Skeletal muscle tissue (tissue), 4 donors: ENCODE measurements around the gene INO80E. TPM values are rescaled to one million over a fixed set of nuclear protein-coding genes. Genes with fewer than 3 reads are reported as not detected.
A peak's percentile ranks its signal among the peaks of the same experiment; 100 is the strongest.
"Not testable (repeated sequence)": the region's sequence is repeated elsewhere in the genome, so short reads cannot be mapped to it uniquely, and the experiment has no call there.

Experiments
- H3K27ac ChIP-seq: one replicate; pipeline ENCODE4 v1.7.0; 2013; ENCODE audit warnings: mild to moderate bottlenecking, low read depth, low read length, inconsistent platforms
- H3K27me3 ChIP-seq, 3 donors: one replicate each; pipeline ENCODE4 v1.7.0; 2013; ENCODE audit warnings: low read length in 3 of 3; ENCODE audit not compliant: control insufficient read depth in 3 of 3, insufficient read depth in 3 of 3
- H3K36me3 ChIP-seq, 3 donors: one replicate each; pipeline ENCODE4 v1.7.0; 2013; ENCODE audit warnings: low read length in 3 of 3; ENCODE audit not compliant: control insufficient read depth in 3 of 3, insufficient read depth in 3 of 3
- H3K4me1 ChIP-seq, 3 donors: one replicate each; pipeline ENCODE4 v1.7.0; 2013; ENCODE audit warnings: low read length in 3 of 3, mild to moderate bottlenecking in 3 of 3; ENCODE audit not compliant: control insufficient read depth in 3 of 3, insufficient read depth in 3 of 3
- H3K4me3 ChIP-seq, 3 donors: one replicate each; pipeline ENCODE4 v1.7.0; 2013; ENCODE audit warnings: low read length in 3 of 3
- H3K9ac ChIP-seq, 3 donors: one replicate each; pipeline ENCODE4 v1.7.0; 2013; ENCODE audit warnings: low read length in 3 of 3, mild to moderate bottlenecking in 3 of 3, moderate library complexity in 2 of 3, low read depth in 1 of 3
- H3K9me3 ChIP-seq, 3 donors: one replicate each; pipeline ENCODE4 v1.7.0; 2013; ENCODE audit warnings: low read length in 3 of 3; ENCODE audit not compliant: control insufficient read depth in 3 of 3
- total RNA-seq: library from RNA; depleted of rRNA; stranded (reverse); fragments of >200 nt; gene quantifications from one replicate; pipeline ENCODE4 v1.2.3, GENCODE V29; 2014
- donor health status: Osteomylitis.

Gene INO80E
- total RNA-seq, 1 donor from 2014 or later, result 12.5 TPM

DNA sequence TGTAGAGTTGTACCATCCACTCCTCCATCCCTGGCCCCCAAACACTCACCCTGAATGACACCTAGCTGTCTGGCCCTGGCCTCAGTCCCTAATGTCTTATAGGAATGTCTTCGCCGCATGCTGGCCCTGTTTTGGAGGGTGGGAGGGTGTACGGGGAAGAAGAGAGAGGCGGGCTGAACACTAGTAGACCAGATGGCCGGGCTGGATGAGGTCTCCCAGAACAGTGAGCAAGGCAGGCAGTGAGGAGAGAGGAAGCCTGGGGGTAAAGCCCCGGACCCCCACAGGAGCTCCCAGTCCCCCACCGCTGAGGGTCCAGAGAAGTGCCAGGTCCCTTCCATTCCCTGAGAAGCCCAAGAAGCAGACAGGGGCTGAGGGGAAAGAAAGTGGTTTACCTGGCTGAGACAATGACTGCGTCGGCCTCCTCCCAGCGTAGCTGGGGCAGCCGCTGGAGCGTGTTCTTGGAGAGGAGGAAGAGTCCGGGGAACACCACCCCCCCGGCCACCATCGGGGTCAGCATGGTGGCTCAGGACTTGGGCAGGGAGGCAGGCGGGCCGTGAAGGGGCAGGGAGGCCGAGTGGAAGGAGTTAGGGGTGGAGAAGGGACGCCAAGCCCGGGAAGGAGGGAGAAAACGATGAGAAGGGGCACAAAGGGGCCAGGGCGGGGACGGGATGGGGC lies 34.1 kb downstream of the INO80E start:
- Histone ChIP-seq H3K4me3 (no peak overlapping the region), H3K36me3 (no peaks in the 10 kb centered on the region)

GRCh38 chr16:30030841-30031413 lies 34.9 kb downstream of the INO80E start, which contains the start of gene TLCD3B:
Gene TLCD3B (minus strand): TSS chr16:30031271. CDS start chr16:30030527, 744 bp downstream.
- peak within 1 kb of the TSS in 1 of 3 donors; percentile 8 for H3K9ac ChIP-seq
- H3K36me3 ChIP-seq, result no peaks in the 10 kb centered on the region
- H3K4me1 ChIP-seq, result peaks cover 15 to 28% (median 18%) of the 10 kb centered on the region in 3 donors
- H3K27ac ChIP-seq, result no peak within 1 kb of the TSS
- no peaks in the 10 kb centered on the region for H3K9me3 ChIP-seq
- no peak within 1 kb of the TSS for H3K4me3 ChIP-seq
- H3K27me3 ChIP-seq, result peaks cover 42 to 61% (median 55%) of the 10 kb centered on the region in 3 donors

More for the DNA sequence above, 34.1 kb downstream of the INO80E start:
- Histone ChIP-seq H3K27ac (no peak overlapping the region), H3K9ac (no peak overlapping the region), H3K4me1 (peaks cover 15 to 28% (median 18%) of the 10 kb centered on the region in 3 donors), H3K9me3 (no peaks in the 10 kb centered on the region), H3K27me3 (peaks cover 46 to 66% (median 58%) of the 10 kb centered on the region in 3 donors)

DNA sequence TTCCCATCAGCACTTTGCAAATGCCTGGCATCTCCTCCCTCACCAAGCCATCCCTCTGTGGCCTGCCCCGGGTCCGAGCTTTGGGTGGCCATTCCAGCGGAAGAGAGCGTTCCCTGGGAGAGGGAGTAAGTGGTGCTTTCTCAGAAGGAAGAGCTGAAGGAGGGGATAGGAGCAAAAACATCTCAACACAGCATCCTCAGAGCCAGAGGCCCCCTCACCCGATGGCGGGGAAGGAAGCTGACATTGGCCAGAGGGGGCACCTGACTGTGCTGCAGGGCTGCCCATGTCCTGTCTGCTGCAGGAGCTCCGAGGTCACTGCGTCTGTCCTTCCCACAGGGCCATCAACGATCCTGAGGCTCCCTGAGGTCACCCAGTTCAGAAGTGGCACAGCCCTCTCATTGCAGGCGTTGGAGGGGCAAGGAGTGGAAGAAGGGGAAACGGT lies 35.5 kb downstream of the INO80E start:
- Histone ChIP-seq H3K27ac (no peak overlapping the region), H3K27me3 (peaks cover 42 to 60% (median 54%) of the 10 kb centered on the region in 3 donors), H3K4me3 (no peak overlapping the region), H3K36me3 (no peaks in the 10 kb centered on the region), H3K9me3 (no peaks in the 10 kb centered on the region), H3K4me1 (peaks cover 15 to 28% (median 18%) of the 10 kb centered on the region in 3 donors), H3K9ac (peak overlapping the region in 1 of 3 donors; percentile 8)

DNA sequence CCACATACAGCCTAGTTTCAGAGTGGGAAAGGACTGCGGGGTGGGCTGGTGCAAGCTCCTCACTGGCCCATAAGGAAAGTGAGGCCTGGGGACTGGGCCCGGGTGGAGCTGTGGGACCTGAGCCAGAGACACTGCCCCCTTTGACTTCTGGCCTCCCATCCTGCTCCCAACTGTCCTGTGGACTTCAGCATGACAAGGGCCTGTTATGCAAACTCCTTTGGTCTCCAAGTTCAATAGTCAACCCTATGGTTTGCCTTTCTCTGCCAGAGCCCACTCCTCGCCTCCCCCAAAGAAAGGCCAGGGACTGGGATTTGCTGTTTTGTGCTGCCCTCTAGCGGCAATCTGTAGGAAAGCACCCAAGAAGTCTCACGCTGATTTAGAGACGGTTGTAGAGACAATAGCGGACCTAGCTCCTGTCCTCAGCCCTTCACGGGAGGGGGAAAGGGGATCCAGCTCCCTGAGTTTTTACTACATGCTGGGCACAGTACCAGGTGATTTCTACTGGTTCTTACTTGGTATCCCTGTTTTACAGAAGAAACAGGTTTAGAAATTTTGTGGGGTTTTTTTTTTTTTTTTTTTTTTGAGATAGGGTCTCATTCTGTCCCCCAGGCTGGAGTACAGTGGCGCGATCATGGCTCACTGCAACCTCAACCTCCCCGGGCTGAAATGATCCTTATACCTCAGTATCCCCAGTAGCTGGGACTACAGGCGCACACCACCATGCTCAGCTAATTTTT lies 36.2 kb downstream of the INO80E start:
- peaks cover 35 to 56% (median 50%) of the 10 kb centered on the region in 3 donors for H3K27me3 ChIP-seq

GRCh38 chr16:30033270-30033669 lies 37.2 kb downstream of the INO80E start:
- Histone ChIP-seq H3K36me3 (no peaks in the 10 kb centered on the region), H3K4me1 (peaks cover 15 to 22% (median 16%) of the 10 kb centered on the region in 3 donors), H3K9ac (no peak overlapping the region), H3K9me3 (no peaks in the 10 kb centered on the region), H3K27ac (no peak overlapping the region), H3K27me3 (peaks cover 32 to 50% (median 45%) of the 10 kb centered on the region in 3 donors), H3K4me3 (no peak overlapping the region)

More for the DNA sequence above, 36.2 kb downstream of the INO80E start:
- H3K9me3 ChIP-seq, result no peaks in the 10 kb centered on the region
- H3K36me3 ChIP-seq, result no peaks in the 10 kb centered on the region
- H3K9ac ChIP-seq, result no peak overlapping the region
- peaks cover 15 to 28% (median 18%) of the 10 kb centered on the region in 3 donors for H3K4me1 ChIP-seq
- no peak overlapping the region for H3K27ac ChIP-seq
- no peak overlapping the region for H3K4me3 ChIP-seq

- Histone ChIP-seq H3K36me3 (no peaks in the 10 kb centered on the region), H3K27ac (no peak overlapping the region), H3K27me3 (peaks cover under 1 to 7% (median 2%) of the 10 kb centered on the region in 3 donors), H3K9me3 (no peaks in the 10 kb centered on the region), H3K9ac (no peak overlapping the region), H3K4me3 (no peak overlapping the region), H3K4me1 (peaks cover 0 to 2% (median 0%) of the 10 kb centered on the region in 3 donors)
Observed at GRCh38 chr16:30040221-30040620, 44.2 kb downstream of the INO80E start.

DNA sequence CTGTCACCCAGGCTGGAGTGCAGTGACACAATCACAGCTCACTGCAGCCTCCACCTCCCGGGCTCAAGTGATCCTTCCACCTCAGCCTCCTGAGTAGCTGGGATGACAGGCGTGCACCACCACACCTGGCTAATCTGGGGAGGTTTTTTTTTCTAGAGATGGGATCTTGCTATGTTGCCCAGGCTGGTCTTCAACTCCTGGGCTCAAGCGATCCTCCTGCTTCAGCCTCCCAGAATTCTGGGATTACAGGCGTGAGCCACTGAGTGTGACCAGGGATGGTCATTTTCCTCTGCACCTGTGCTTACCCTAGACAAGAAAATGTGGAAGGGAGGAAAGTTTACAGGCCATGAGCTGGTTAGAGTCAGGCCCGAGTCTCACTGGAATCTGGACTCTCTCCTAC lies 44.6 kb downstream of the INO80E start:
- H3K4me3 ChIP-seq, H3K27me3 ChIP-seq, H3K9me3 ChIP-seq, H3K36me3 ChIP-seq, H3K4me1 ChIP-seq, H3K27ac ChIP-seq, H3K9ac ChIP-seq: not testable (repeated sequence)

DNA sequence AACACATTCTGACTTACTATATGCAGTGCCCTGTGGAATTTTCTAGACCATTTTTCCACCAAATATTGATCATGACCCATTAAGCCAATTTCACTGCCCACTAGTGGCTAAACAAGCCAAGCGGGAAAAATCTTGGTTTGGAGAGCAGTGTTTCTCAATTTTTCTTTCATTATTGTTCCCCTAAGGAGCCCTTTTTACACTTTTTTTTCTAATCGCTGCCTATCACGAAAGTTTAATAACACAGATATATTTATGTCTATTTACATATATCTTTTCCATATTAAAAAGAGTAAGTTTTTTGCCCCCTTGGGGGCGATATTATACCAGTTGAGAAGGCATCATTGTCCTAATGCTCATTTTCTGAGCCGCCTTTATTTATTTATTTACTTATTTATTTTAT lies 45.8 kb downstream of the INO80E start:
- Histone ChIP-seq H3K27ac (no peak overlapping the region), H3K9me3 (no peaks in the 10 kb centered on the region), H3K4me1 (peaks cover 0 to 2% (median 0%) of the 10 kb centered on the region in 3 donors), H3K27me3 (peaks cover 0 to 4% (median 0%) of the 10 kb centered on the region in 3 donors), H3K36me3 (no peaks in the 10 kb centered on the region), H3K9ac (no peak overlapping the region), H3K4me3 (no peak overlapping the region)

GRCh38 chr16:30046178-30046577 lies 50.1 kb downstream of the INO80E start:
- no peaks in the 10 kb centered on the region for H3K9me3 ChIP-seq
- no peak overlapping the region for H3K9ac ChIP-seq
- H3K27me3 ChIP-seq, result peaks cover 0 to 4% (median 0%) of the 10 kb centered on the region in 3 donors
- H3K4me3 ChIP-seq, result no peak overlapping the region
- no peak overlapping the region for H3K27ac ChIP-seq
- H3K36me3 ChIP-seq, result no peaks in the 10 kb centered on the region
- peaks cover 0 to 2% (median 0%) of the 10 kb centered on the region in 3 donors for H3K4me1 ChIP-seq
